ENCODE measurements around the gene SCMH1.

Gene SCMH1

GRCh38 chr1:41173651-41174050 is 68.5 kb downstream of the SCMH1 start:
- H3K36me3 ChIP-seq (ENCODE audit: control insufficient read depth in 2 of 2, insufficient read depth in 1 of 2, low read length in 2 of 2): peaks cover 0 to 21% of the 10 kb centered on the region in 2 experiments; a peak in 2 of 3 replicates
- H3K27ac ChIP-seq (ENCODE audit: extremely low read depth, low read depth, low read length): no peak overlapping the region
- CTCF ChIA-PET: interaction anchor here (0.9 kb wide), 1 partner anchor 12 kb away, joined by 3 read pairs; no protein-coding TSS in a partner anchor
- TF ChIP-seq HOXC10 (CRISPR knock-in tag; IDR thresholded peaks at IDR 0.05) (no peak), ZNF391 (tag by site-specific recombination; IDR thresholded peaks at IDR 0.05; ENCODE audit: borderline replicate concordance, low read depth) (no peak), GFI1B (tag by site-specific recombination; IDR thresholded peaks at IDR 0.05) (no peak), ZNF202 (tag by site-specific recombination; IDR thresholded peaks at IDR 0.05; ENCODE audit: borderline replicate concordance) (no peak), ZBTB17 (tag by site-specific recombination; IDR thresholded peaks at IDR 0.05) (no peak), GLI2 (tag by site-specific recombination; IDR thresholded peaks at IDR 0.05; ENCODE audit: borderline replicate concordance, low read depth) (no peak), ZNF449 (tag by site-specific recombination; IDR thresholded peaks at IDR 0.05) (no peak), OSR2 (tag by site-specific recombination; IDR thresholded peaks at IDR 0.05) (no peak), SP7 (tag by site-specific recombination; IDR thresholded peaks at IDR 0.05) (no peak), TCF7L2 (IDR thresholded peaks at IDR 0.05; ENCODE audit: borderline replicate concordance, low read depth, low read length) (no peak)
- H3K4me1 ChIP-seq (ENCODE audit: control insufficient read depth, insufficient read depth, low read length): no peaks in the 10 kb centered on the region
- no peak overlapping the region for H3K4me3 ChIP-seq (ENCODE audit: low read depth, low read length)
- POLR2A ChIA-PET: no interaction called here
- H3K9me3 ChIP-seq (ENCODE audit: control insufficient read depth, insufficient read depth, low read depth, low read length): peaks cover 2% of the 10 kb centered on the region; the same call in 1 of the 2 replicates

GRCh38 chr1:41171266-41171874 is 70.7 kb downstream of the SCMH1 start:
- H3K27ac ChIP-seq (ENCODE audit: extremely low read depth, low read depth, low read length): no peak overlapping the region
- H3K36me3 ChIP-seq (ENCODE audit: control insufficient read depth in 2 of 2, insufficient read depth in 1 of 2, low read length in 2 of 2): peaks cover 0 to 22% of the 10 kb centered on the region in 2 experiments; a peak in 2 of 3 replicates
- TF ChIP-seq ZFP69B (tag by site-specific recombination; IDR thresholded peaks at IDR 0.05) (no peak), ZNF791 (tag by site-specific recombination; IDR thresholded peaks at IDR 0.05) (no peak), ZNF10 (tag by site-specific recombination; IDR thresholded peaks at IDR 0.05) (no peak), ZBTB1 (tag by site-specific recombination; IDR thresholded peaks at IDR 0.05) (no peak), ZNF560 (tag by site-specific recombination; IDR thresholded peaks at IDR 0.05; ENCODE audit: borderline replicate concordance) (no peak), ZNF2 (tag by site-specific recombination; IDR thresholded peaks at IDR 0.05) (no peak), ZNF677 (tag by site-specific recombination; IDR thresholded peaks at IDR 0.05) (no peak), SP2 (tag by site-specific recombination; IDR thresholded peaks at IDR 0.05) (no peak), ZNF777 (tag by site-specific recombination; IDR thresholded peaks at IDR 0.05; ENCODE audit: borderline replicate concordance) (no peak), ZNF202 (tag by site-specific recombination; IDR thresholded peaks at IDR 0.05; ENCODE audit: borderline replicate concordance) (no peak), ZEB2 (tag by site-specific recombination; IDR thresholded peaks at IDR 0.05) (no peak), ZNF837 (tag by site-specific recombination; IDR thresholded peaks at IDR 0.05) (no peak), GLIS2 (tag by site-specific recombination; IDR thresholded peaks at IDR 0.05) (no peak), ZNF664 (tag by site-specific recombination; IDR thresholded peaks at IDR 0.05) (no peak), EGR2 (tag by site-specific recombination; IDR thresholded peaks at IDR 0.05; ENCODE audit: low read depth) (no peak), ZNF155 (tag by site-specific recombination; IDR thresholded peaks at IDR 0.05) (no peak)
- H3K9me3 ChIP-seq (ENCODE audit: control insufficient read depth, insufficient read depth, low read depth, low read length): peaks cover 2% of the 10 kb centered on the region; the same call in 1 of the 2 replicates
- no peak overlapping the region for H3K4me3 ChIP-seq (ENCODE audit: low read depth, low read length)
- POLR2A ChIA-PET: no interaction called here
- H3K4me1 ChIP-seq (ENCODE audit: control insufficient read depth, insufficient read depth, low read length): no peaks in the 10 kb centered on the region
- CTCF ChIA-PET: interaction anchor here (0.5 kb wide), 1 partner anchor 272 kb away, joined by 3 read pairs; no protein-coding TSS in a partner anchor
